ENCODE measurements around the gene YARS2.

GRCh38 chr12:32794281-32794680 is 38.6 kb upstream of the YARS2 start:
- no peak for TF ChIP-seq POLR2AphosphoS5 (IDR thresholded peaks at IDR 0.05; ENCODE audit: low read depth, low read length)
- TF ChIP-seq REST (IDR thresholded peaks at IDR 0.05; ENCODE audit: insufficient read depth in 1 of 2, low read depth in 2 of 2, low read length in 2 of 2) = no peak
- no peak for TF ChIP-seq SIN3A (IDR thresholded peaks at IDR 0.05; ENCODE audit: borderline replicate concordance, insufficient read depth, low read length)
- no peak for TF ChIP-seq TAF1 (IDR thresholded peaks at IDR 0.05; ENCODE audit: borderline replicate concordance, insufficient read depth, low read length)
